ENCODE results near the gene RSL24D1.

RSL24D1 gene

DNA sequence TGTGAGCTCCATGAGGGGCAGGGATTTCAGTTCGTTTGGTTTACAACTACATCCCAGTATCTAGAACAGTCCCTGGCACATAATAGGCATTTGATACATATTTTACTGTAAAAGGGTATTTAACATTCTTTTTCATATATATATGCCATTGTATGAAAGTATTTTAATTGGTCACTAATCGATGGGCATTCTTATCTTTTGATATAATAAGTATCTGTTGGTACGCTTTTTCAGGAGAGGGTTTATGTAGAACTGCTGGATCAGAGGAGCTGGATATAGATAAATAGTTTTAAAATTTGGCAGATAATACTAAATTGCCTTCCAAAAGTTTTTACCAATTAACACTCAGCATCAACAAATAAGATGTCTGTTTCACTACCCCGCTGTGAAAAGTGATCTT lies 978 bp upstream of the RSL24D1 start:
- Histone ChIP-seq H3K27ac (peak overlapping the region; percentile 90; the same call in 1 of the 2 replicates), H3K9ac (ENCODE audit: insufficient read length) (peak overlapping the region; percentile 91), H3K9me3 (ENCODE audit: low read depth, low read length) (no peaks in the 10 kb centered on the region), H3K4me3 (peak overlapping the region; percentile 81), H3K36me3 (ENCODE audit: insufficient read depth, low read length) (peaks cover 26% of the 10 kb centered on the region)
- no peak for DNase-seq (ENCODE audit: low read depth, low spot score)
- TF ChIP-seq EZH2 (IDR thresholded peaks at IDR 0.05) (no peak), POLR2AphosphoS5 (IDR thresholded peaks at IDR 0.05; ENCODE audit: borderline replicate concordance, low read depth, low read length) (no peak), FOXP2 (optimal IDR thresholded peaks at IDR 0.05; ENCODE audit: control extremely low read depth, extremely low read length, insufficient read depth) (no peak)

- no peak for TF ChIP-seq FOXP2 (optimal IDR thresholded peaks at IDR 0.05; ENCODE audit: control extremely low read depth, extremely low read length, insufficient read depth)
- TF ChIP-seq EZH2 (IDR thresholded peaks at IDR 0.05) = no peak
- TF ChIP-seq POLR2AphosphoS5 (IDR thresholded peaks at IDR 0.05; ENCODE audit: borderline replicate concordance, low read depth, low read length) = no peak
- DNase-seq (ENCODE audit: low read depth, low spot score) = no peak
- H3K9ac ChIP-seq (ENCODE audit: insufficient read length) = peak overlapping the region; percentile 91
- H3K9me3 ChIP-seq (ENCODE audit: low read depth, low read length) = no peaks in the 10 kb centered on the region
- H3K4me3 ChIP-seq = peak overlapping the region; percentile 81
- H3K27ac ChIP-seq = peak overlapping the region; percentile 90
- peaks cover 30% of the 10 kb centered on the region for H3K36me3 ChIP-seq (ENCODE audit: insufficient read depth, low read length)
Observed at GRCh38 chr15:55197362-55197705, 593 bp upstream of the RSL24D1 start.

DNA sequence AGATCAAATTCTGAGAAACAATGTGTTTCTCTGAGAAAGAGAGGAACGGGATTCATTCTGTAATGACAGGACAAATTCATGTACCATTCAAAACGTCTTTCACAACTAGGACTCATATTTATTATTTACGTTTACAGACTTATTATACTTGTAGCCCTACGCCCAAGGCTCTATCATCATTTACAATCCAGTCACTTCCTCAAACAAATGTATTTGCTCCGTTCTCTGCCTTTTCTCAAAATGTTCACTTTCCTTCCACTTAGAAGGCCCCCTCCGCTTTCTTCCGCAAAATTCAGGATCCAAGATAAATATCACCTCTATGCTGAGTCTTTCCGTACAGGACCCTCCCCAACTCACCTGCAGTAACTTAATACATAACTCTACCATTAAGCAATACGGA lies 745 bp downstream of the RSL24D1 start:
- DNase-seq (ENCODE audit: low read depth, low spot score) = no peak
- Histone ChIP-seq H3K4me3 (peak overlapping the region; percentile 81), H3K9ac (ENCODE audit: insufficient read length) (peak overlapping the region; percentile 99), H3K27ac (peak overlapping the region; percentile 91), H3K9me3 (ENCODE audit: low read depth, low read length) (no peaks in the 10 kb centered on the region), H3K36me3 (ENCODE audit: insufficient read depth, low read length) (peaks cover 44% of the 10 kb centered on the region)
- TF ChIP-seq EZH2 (IDR thresholded peaks at IDR 0.05) = no peak
- no peak for TF ChIP-seq POLR2AphosphoS5 (IDR thresholded peaks at IDR 0.05; ENCODE audit: borderline replicate concordance, low read depth, low read length)
- no peak for TF ChIP-seq FOXP2 (optimal IDR thresholded peaks at IDR 0.05; ENCODE audit: control extremely low read depth, extremely low read length, insufficient read depth)

- peak overlapping the region; percentile 81 for H3K4me3 ChIP-seq
- no peak overlapping the region for H3K27ac ChIP-seq
- peaks cover 61% of the 10 kb centered on the region for H3K36me3 ChIP-seq (ENCODE audit: insufficient read depth, low read length)
- H3K9me3 ChIP-seq (ENCODE audit: low read depth, low read length) = no peaks in the 10 kb centered on the region
- DNase-seq (ENCODE audit: low read depth, low spot score) = no peak
- peak overlapping the region; percentile 99 for H3K9ac ChIP-seq (ENCODE audit: insufficient read length)
- no peak for TF ChIP-seq FOXP2 (optimal IDR thresholded peaks at IDR 0.05; ENCODE audit: control extremely low read depth, extremely low read length, insufficient read depth)
- no peak for TF ChIP-seq EZH2 (IDR thresholded peaks at IDR 0.05)
- no peak for TF ChIP-seq POLR2AphosphoS5 (IDR thresholded peaks at IDR 0.05; ENCODE audit: borderline replicate concordance, low read depth, low read length)
Observed at GRCh38 chr15:55194256-55194655, 2.5 kb downstream of the RSL24D1 start.

GRCh38 chr15:55186331-55186730 lies 10.4 kb downstream of the RSL24D1 start:
- Histone ChIP-seq H3K36me3 (ENCODE audit: insufficient read depth, low read length) (peaks cover 97% of the 10 kb centered on the region), H3K27ac (no peak overlapping the region), H3K4me3 (no peak overlapping the region), H3K9me3 (ENCODE audit: low read depth, low read length) (no peaks in the 10 kb centered on the region), H3K9ac (ENCODE audit: insufficient read length) (no peak overlapping the region)
- no peak for DNase-seq (ENCODE audit: low read depth, low spot score)
- TF ChIP-seq EZH2 (IDR thresholded peaks at IDR 0.05) = no peak
- TF ChIP-seq FOXP2 (optimal IDR thresholded peaks at IDR 0.05; ENCODE audit: control extremely low read depth, extremely low read length, insufficient read depth) = no peak
- TF ChIP-seq POLR2AphosphoS5 (IDR thresholded peaks at IDR 0.05; ENCODE audit: borderline replicate concordance, low read depth, low read length) = no peak

- Histone ChIP-seq H3K4me3 (no peak overlapping the region), H3K9me3 (ENCODE audit: low read depth, low read length) (no peaks in the 10 kb centered on the region), H3K36me3 (ENCODE audit: insufficient read depth, low read length) (peaks cover 97% of the 10 kb centered on the region), H3K27ac (no peak overlapping the region), H3K9ac (ENCODE audit: insufficient read length) (no peak overlapping the region)
- no peak for TF ChIP-seq FOXP2 (optimal IDR thresholded peaks at IDR 0.05; ENCODE audit: control extremely low read depth, extremely low read length, insufficient read depth)
- no peak for TF ChIP-seq EZH2 (IDR thresholded peaks at IDR 0.05)
- no peak for TF ChIP-seq POLR2AphosphoS5 (IDR thresholded peaks at IDR 0.05; ENCODE audit: borderline replicate concordance, low read depth, low read length)
- DNase-seq (ENCODE audit: low read depth, low spot score) = no peak
Observed at GRCh38 chr15:55183679-55184078, 13.1 kb downstream of the RSL24D1 start.

- Histone ChIP-seq H3K4me3 (no peak overlapping the region), H3K27ac (no peak overlapping the region), H3K9ac (ENCODE audit: insufficient read length) (no peak overlapping the region), H3K9me3 (ENCODE audit: low read depth, low read length) (no peaks in the 10 kb centered on the region), H3K36me3 (ENCODE audit: insufficient read depth, low read length) (peaks cover 62% of the 10 kb centered on the region)
- no peak for DNase-seq (ENCODE audit: low read depth, low spot score)
- no peak for TF ChIP-seq FOXP2 (optimal IDR thresholded peaks at IDR 0.05; ENCODE audit: control extremely low read depth, extremely low read length, insufficient read depth)
- no peak for TF ChIP-seq POLR2AphosphoS5 (IDR thresholded peaks at IDR 0.05; ENCODE audit: borderline replicate concordance, low read depth, low read length)
- no peak for TF ChIP-seq EZH2 (IDR thresholded peaks at IDR 0.05)
Observed at GRCh38 chr15:55179141-55179540, 17.6 kb downstream of the RSL24D1 start.

- TF ChIP-seq EZH2 (IDR thresholded peaks at IDR 0.05) (no peak), POLR2AphosphoS5 (IDR thresholded peaks at IDR 0.05; ENCODE audit: borderline replicate concordance, low read depth, low read length) (no peak), FOXP2 (optimal IDR thresholded peaks at IDR 0.05; ENCODE audit: control extremely low read depth, extremely low read length, insufficient read depth) (no peak)
- Histone ChIP-seq H3K36me3 (ENCODE audit: insufficient read depth, low read length) (no peaks in the 10 kb centered on the region), H3K9me3 (ENCODE audit: low read depth, low read length) (no peaks in the 10 kb centered on the region), H3K27ac (no peak overlapping the region), H3K4me3 (no peak overlapping the region), H3K9ac (ENCODE audit: insufficient read length) (no peak overlapping the region)
- DNase-seq (ENCODE audit: low read depth, low spot score) = no peak
Observed at GRCh38 chr15:55170361-55170760, 26.4 kb downstream of the RSL24D1 start.

GRCh38 chr15:55168350-55168974 lies 28.3 kb downstream of the RSL24D1 start:
- Histone ChIP-seq H3K9me3 (ENCODE audit: low read depth, low read length) (no peaks in the 10 kb centered on the region), H3K4me3 (no peak overlapping the region), H3K36me3 (ENCODE audit: insufficient read depth, low read length) (no peaks in the 10 kb centered on the region), H3K9ac (ENCODE audit: insufficient read length) (no peak overlapping the region), H3K27ac (no peak overlapping the region)
- peak; percentile 34 for DNase-seq (ENCODE audit: low read depth, low spot score)
- TF ChIP-seq EZH2 (IDR thresholded peaks at IDR 0.05) (no peak), FOXP2 (optimal IDR thresholded peaks at IDR 0.05; ENCODE audit: control extremely low read depth, extremely low read length, insufficient read depth) (no peak), POLR2AphosphoS5 (IDR thresholded peaks at IDR 0.05; ENCODE audit: borderline replicate concordance, low read depth, low read length) (no peak)

All from SK-N-MC (cell line).